Ovary (tissue), 3 donors: ENCODE data around the gene CD52.

Source experiments
- CTCF ChIP-seq, 3 donors: fragments of 450-650 bp in 2 of 3; fragments of 200-600 bp in 1 of 3; IDR thresholded peaks; one replicate each; pipeline versions ENCODE4 v1.5.1 to v1.8.0; 2016 to 2022; ENCODE audit warnings: antibody characterized with exemption in 3 of 3, mild to moderate bottlenecking in 1 of 3
- POLR2A ChIP-seq: fragments of 450-650 bp; IDR thresholded peaks from one replicate; pipeline ENCODE4 v1.6.1; 2017; ENCODE audit warnings: antibody characterized with exemption, mild to moderate bottlenecking, moderate library complexity
- donor health status: DM: no; HTN: no; CAD: no.

- no peak for TF ChIP-seq POLR2A
- TF ChIP-seq CTCF (IDR thresholded peaks at IDR 0.05), result no peak
Observed at GRCh38 chr1:26368006-26368405, 50.2 kb downstream of the CD52 start.
